SK-N-MC (cell line): ENCODE measurements around the gene HP.

ENCODE experiments used
- EZH2 ChIP-seq: fragments of 200-600 bp; sonication (generic); IDR thresholded peaks from one replicate; pipeline ENCODE4 v1.6.1; 2017; ENCODE audit warnings: antibody characterized with exemption
- FOXP2 ChIP-seq: optimal IDR thresholded peaks from 2 replicates; pipeline ENCODE3; 2011; ENCODE audit warnings: mild to moderate bottlenecking, moderate library complexity; ENCODE audit not compliant: insufficient read depth; ENCODE audit errors: extremely low read length, control extremely low read depth
- POLR2AphosphoS5 ChIP-seq: IDR thresholded peaks from 2 replicates; pipeline ENCODE4 v1.6.1; 2012; ENCODE audit warnings: mild to moderate bottlenecking, low read depth, low read length, borderline replicate concordance

DNA sequence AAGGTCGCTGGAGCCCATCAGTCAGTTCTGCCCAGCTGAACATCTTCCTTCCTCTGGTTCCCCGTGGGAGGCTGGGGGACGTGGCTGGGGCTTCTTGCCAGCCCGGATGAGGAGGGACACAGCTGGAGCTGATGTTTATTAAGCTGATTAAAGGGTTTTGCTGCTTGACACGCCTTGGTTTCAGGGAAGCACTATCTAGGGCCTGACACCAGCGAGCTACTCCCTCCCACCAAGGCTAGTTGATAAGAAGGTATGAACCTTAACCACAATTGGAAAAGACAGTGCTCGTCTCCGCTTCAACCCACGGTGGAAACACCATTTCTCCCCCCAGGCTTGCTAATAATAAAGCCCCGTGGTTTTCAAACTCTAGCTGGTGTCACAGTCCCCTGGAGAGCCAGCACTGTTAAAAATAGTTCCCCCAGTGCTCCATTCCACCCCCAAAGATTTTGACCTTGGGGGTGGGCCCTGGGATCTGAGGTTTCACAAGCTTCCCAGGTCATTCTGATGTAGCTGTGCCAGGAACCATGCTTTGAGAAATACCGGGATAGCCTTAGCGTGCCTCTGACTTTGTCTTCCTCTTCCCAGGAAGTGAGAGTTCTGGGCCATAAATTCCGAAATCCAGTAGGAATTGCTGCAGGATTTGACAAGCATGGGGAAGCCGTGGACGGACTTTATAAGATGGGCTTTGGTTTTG is 40.3 kb upstream of the HP start:
- TF ChIP-seq EZH2 (no peak), POLR2AphosphoS5 (no peak), FOXP2 (no peak)
